ENCODE measurements around the gene EEF1A1.

EEF1A1 gene

GRCh38 chr6:73487473-73487872, 33.4 kb downstream of the EEF1A1 start:
- Histone ChIP-seq H3K4me3 (ENCODE audit: low read length) (no peak overlapping the region), H3K36me3 (replicated peaks; ENCODE audit: low read depth, low read length) (peaks cover 52% of the 10 kb centered on the region)

GRCh38 chr6:73484438-73484837, 36.4 kb downstream of the EEF1A1 start:
- Histone ChIP-seq H3K27me3 (ENCODE audit: low read depth, low read length) (no peaks in the 10 kb centered on the region), H2AFZ (ENCODE audit: low read depth, low read length) (no peak overlapping the region), H3K4me1 (ENCODE audit: low read length) (no peaks in the 10 kb centered on the region), H3K79me2 (ENCODE audit: low read length) (no peaks in the 10 kb centered on the region), H3K9ac (ENCODE audit: low read length) (no peak overlapping the region), H3K4me2 (ENCODE audit: low read length) (no peak overlapping the region), H4K20me1 (ENCODE audit: insufficient read depth, low read length) (no peaks in the 10 kb centered on the region), H3K4me3 (ENCODE audit: low read length) (no peak overlapping the region), H3K27ac (ENCODE audit: low read length) (no peak overlapping the region), H3K36me3 (replicated peaks; ENCODE audit: low read depth, low read length) (peaks cover 58% of the 10 kb centered on the region), H3K9me3 (ENCODE audit: insufficient read depth, low read length) (no peaks in the 10 kb centered on the region)
- TF ChIP-seq EZH2phosphoT487 (IDR thresholded peaks at IDR 0.05; ENCODE audit: low read depth) (no peak), CTCF (IDR thresholded peaks at IDR 0.05; ENCODE audit: low read depth, low read length) (no peak)

More at GRCh38 chr6:73487473-73487872, 33.4 kb downstream of the EEF1A1 start:
- H3K9me3 ChIP-seq (ENCODE audit: insufficient read depth, low read length): no peaks in the 10 kb centered on the region
- no peaks in the 10 kb centered on the region for H3K27me3 ChIP-seq (ENCODE audit: low read depth, low read length)
- no peaks in the 10 kb centered on the region for H3K79me2 ChIP-seq (ENCODE audit: low read length)
- no peak overlapping the region for H2AFZ ChIP-seq (ENCODE audit: low read depth, low read length)
- no peaks in the 10 kb centered on the region for H4K20me1 ChIP-seq (ENCODE audit: insufficient read depth, low read length)
- TF ChIP-seq CTCF (IDR thresholded peaks at IDR 0.05; ENCODE audit: low read depth, low read length) (no peak), EZH2phosphoT487 (IDR thresholded peaks at IDR 0.05; ENCODE audit: low read depth) (no peak)
- H3K27ac ChIP-seq (ENCODE audit: low read length): no peak overlapping the region
- H3K4me2 ChIP-seq (ENCODE audit: low read length): no peak overlapping the region
- H3K9ac ChIP-seq (ENCODE audit: low read length): no peak overlapping the region
- no peaks in the 10 kb centered on the region for H3K4me1 ChIP-seq (ENCODE audit: low read length)

- no peak overlapping the region for H3K4me3 ChIP-seq (ENCODE audit: low read length)
- H3K79me2 ChIP-seq (ENCODE audit: low read length): no peaks in the 10 kb centered on the region
- no peak overlapping the region for H2AFZ ChIP-seq (ENCODE audit: low read depth, low read length)
- no peak overlapping the region for H3K27ac ChIP-seq (ENCODE audit: low read length)
- H3K9me3 ChIP-seq (ENCODE audit: insufficient read depth, low read length): no peaks in the 10 kb centered on the region
- no peak overlapping the region for H3K9ac ChIP-seq (ENCODE audit: low read length)
- no peak overlapping the region for H3K4me2 ChIP-seq (ENCODE audit: low read length)
- H3K4me1 ChIP-seq (ENCODE audit: low read length): no peaks in the 10 kb centered on the region
- TF ChIP-seq EZH2phosphoT487 (IDR thresholded peaks at IDR 0.05; ENCODE audit: low read depth): no peak
- TF ChIP-seq CTCF (IDR thresholded peaks at IDR 0.05; ENCODE audit: low read depth, low read length): no peak
- no peaks in the 10 kb centered on the region for H3K27me3 ChIP-seq (ENCODE audit: low read depth, low read length)
- H4K20me1 ChIP-seq (ENCODE audit: insufficient read depth, low read length): no peaks in the 10 kb centered on the region
- H3K36me3 ChIP-seq (replicated peaks; ENCODE audit: low read depth, low read length): peaks cover 48% of the 10 kb centered on the region
These were observed 38.9 kb downstream of the EEF1A1 start for GRCh38 chr6:73481969-73482368.

- TF ChIP-seq EZH2phosphoT487 (IDR thresholded peaks at IDR 0.05; ENCODE audit: low read depth) (no peak), CTCF (IDR thresholded peaks at IDR 0.05; ENCODE audit: low read depth, low read length) (no peak)
- Histone ChIP-seq H3K4me2 (ENCODE audit: low read length) (no peak overlapping the region), H3K27ac (ENCODE audit: low read length) (no peak overlapping the region), H3K79me2 (ENCODE audit: low read length) (peaks cover 7% of the 10 kb centered on the region; the same call in 1 of the 2 replicates), H3K4me3 (ENCODE audit: low read length) (no peak overlapping the region), H3K27me3 (ENCODE audit: low read depth, low read length) (no peaks in the 10 kb centered on the region), H3K9me3 (ENCODE audit: insufficient read depth, low read length) (no peaks in the 10 kb centered on the region), H3K9ac (ENCODE audit: low read length) (no peak overlapping the region), H2AFZ (ENCODE audit: low read depth, low read length) (no peak overlapping the region), H3K36me3 (replicated peaks; ENCODE audit: low read depth, low read length) (peaks cover 51% of the 10 kb centered on the region), H4K20me1 (ENCODE audit: insufficient read depth, low read length) (no peaks in the 10 kb centered on the region), H3K4me1 (ENCODE audit: low read length) (peaks cover 6% of the 10 kb centered on the region)
These were observed 43.4 kb downstream of the EEF1A1 start for GRCh38 chr6:73477407-73477806.

Data from OCI-LY3 (cell line).